ENCODE data around the gene SPINT1.

SPINT1 gene

GRCh38 chr15:40855706-40856234 lies 11.9 kb downstream of the SPINT1 start (continued):
- TF ChIP-seq ZNF341 (tag by site-specific recombination; IDR thresholded peaks at IDR 0.05; ENCODE audit: low read depth) = no peak
- TF ChIP-seq ZNF146 (tag by site-specific recombination; IDR thresholded peaks at IDR 0.05) = no peak
- TF ChIP-seq ZNF629 (tag by site-specific recombination; IDR thresholded peaks at IDR 0.05) = no peak
- no peak for TF ChIP-seq PRDM4 (tag by site-specific recombination; IDR thresholded peaks at IDR 0.05)
- TF ChIP-seq ZNF169 (tag by site-specific recombination; IDR thresholded peaks at IDR 0.05) = no peak
- no peak for TF ChIP-seq ZNF140 (tag by site-specific recombination; IDR thresholded peaks at IDR 0.05)
- no peak for TF ChIP-seq CTCF (tag by site-specific recombination; IDR thresholded peaks at IDR 0.05)
- TF ChIP-seq ZNF184 (tag by site-specific recombination; IDR thresholded peaks at IDR 0.05) = no peak
- no peak for TF ChIP-seq ZNF280D (tag by site-specific recombination; IDR thresholded peaks at IDR 0.05)
- TF ChIP-seq ZNF404 (tag by site-specific recombination; IDR thresholded peaks at IDR 0.05) = no peak
- TF ChIP-seq ZFHX2 (tag by site-specific recombination; conservative IDR thresholded peaks at IDR 0.05) = no peak

- ChIA-PET POLR2A (interaction anchor here (3.2 to 3.8 kb wide), 2 partner anchors 16 to 38 kb away, joined by 47 to 49 read pairs; partner anchors contain the start of genes RHOV and VPS18), CTCF (interaction anchor here (1.2 to 7.7 kb wide), 11 partner anchors 8 to 210 kb away, joined by 3 to 187 read pairs (median 19); partner anchors contain the start of genes SPINT1 and VPS18)
- Histone ChIP-seq H3K9me3 (ENCODE audit: control insufficient read depth, insufficient read depth, low read depth, low read length) (no peaks in the 10 kb centered on the region), H3K27ac (ENCODE audit: extremely low read depth, low read depth, low read length) (no peak overlapping the region), H3K36me3 (ENCODE audit: control insufficient read depth in 2 of 2, insufficient read depth in 1 of 2, low read length in 2 of 2) (peaks cover 0 to 35% of the 10 kb centered on the region in 2 experiments; a peak in 2 of 3 replicates), H3K4me1 (ENCODE audit: control insufficient read depth, insufficient read depth, low read length) (no peaks in the 10 kb centered on the region), H3K4me3 (ENCODE audit: low read depth, low read length) (no peak overlapping the region)
- TF ChIP-seq REST (tag by site-specific recombination; IDR thresholded peaks at IDR 0.05) = no peak
- no peak for TF ChIP-seq KLF1 (tag by site-specific recombination; IDR thresholded peaks at IDR 0.05)
- no peak for TF ChIP-seq ZNF302 (tag by site-specific recombination; IDR thresholded peaks at IDR 0.05; ENCODE audit: low read depth)
- TF ChIP-seq ZNF626 (tag by site-specific recombination; IDR thresholded peaks at IDR 0.05) = no peak
- TF ChIP-seq ZNF488 (tag by site-specific recombination; IDR thresholded peaks at IDR 0.05) = no peak
These were observed 12.9 kb downstream of the SPINT1 start for GRCh38 chr15:40856746-40857145.
